RWPE1 (cell line): Measurements from ENCODE around the gene SHC2.

Source experiments
- CTCF ChIA-PET: fragments of 350-600 bp; sonication (Branson Sonifier 250); formaldehyde crosslinking; extraction: SDS; loops from one replicate; lab custom pipeline; 2021; lab: Yijun Ruan, JAX
- POLR2A ChIA-PET: fragments of 400-600 bp; formaldehyde crosslinking; extraction: SDS; loops from one replicate; lab custom pipeline; 2020; ENCODE audit warnings: antibody characterized with exemption; ENCODE audit not compliant: low non-redundant PET; lab: Yijun Ruan, JAX
- DNase-seq: peaks from one replicate; pipeline ENCODE4 v3.0.0; 2012; ENCODE audit warnings: low spot score
- H3K27ac ChIP-seq: fragments of 450-650 bp; 2 replicates; pipeline ENCODE4 v1.5.1; 2017
- CTCF ChIP-seq: fragments of 450-650 bp; conservative IDR thresholded peaks from 2 replicates; pipeline ENCODE4 v1.5.1; 2017; ENCODE audit warnings: low read depth, mild to moderate bottlenecking

Gene SHC2

GRCh38 chr19:408441-408901 lies 52.4 kb downstream of the SHC2 start:
- ChIA-PET CTCF (no interaction called here), POLR2A (interaction anchor here (0.6 kb wide), 1 partner anchor 96 kb away, joined by 5 read pairs; no protein-coding TSS in a partner anchor)
- no peak overlapping the region for H3K27ac ChIP-seq
- no peak for DNase-seq
- TF ChIP-seq CTCF, result no peak

- CTCF ChIA-PET, result no interaction called here
- DNase-seq, result no peak
- POLR2A ChIA-PET, result no interaction called here
- no peak for TF ChIP-seq CTCF
- no peak overlapping the region for H3K27ac ChIP-seq
Observed at GRCh38 chr19:407511-408440, 53.1 kb downstream of the SHC2 start.

- POLR2A ChIA-PET, result no interaction called here
- TF ChIP-seq CTCF, result no peak
- CTCF ChIA-PET, result no interaction called here
- no peak overlapping the region for H3K27ac ChIP-seq
- no peak for DNase-seq
Observed at GRCh38 chr19:406971-407510, 53.8 kb downstream of the SHC2 start.

- CTCF ChIA-PET, result no interaction called here
- TF ChIP-seq CTCF, result no peak
- DNase-seq, result no peak
- POLR2A ChIA-PET, result no interaction called here
- no peak overlapping the region for H3K27ac ChIP-seq
Observed at GRCh38 chr19:406135-406781, 54.6 kb downstream of the SHC2 start.

- no peak for DNase-seq
- CTCF ChIA-PET, result interaction anchor here (0.7 kb wide), 1 partner anchor 104 kb away, joined by 4 read pairs; no protein-coding TSS in a partner anchor
- POLR2A ChIA-PET, result no interaction called here
- TF ChIP-seq CTCF, result no peak
- no peak overlapping the region for H3K27ac ChIP-seq
Observed at GRCh38 chr19:405121-405965, 55.5 kb downstream of the SHC2 start.
